Uterus (tissue), 4 donors: Measurements from ENCODE around the gene LDLRAD4. TPM values are rescaled to one million over a fixed set of nuclear protein-coding genes. Genes with fewer than 3 reads are reported as not detected.

Source experiments
- DNase-seq, 2 donors: peaks; one replicate each; pipeline ENCODE4 v3.0.0-alpha.2; 2019 to 2020
- H3K27ac ChIP-seq, 2 donors: fragments of 200-600 bp; sonication (generic); 1 replicate in 1 of 2; 2 replicates in 1 of 2; pipeline ENCODE4 v1.5.1; 2016 to 2018
- H3K27me3 ChIP-seq, 2 donors: fragments of 200-600 bp; sonication (generic); one replicate each; pipeline ENCODE4 v1.5.1; 2018 to 2019; ENCODE audit warnings: control low read depth in 1 of 2
- H3K36me3 ChIP-seq, 2 donors: fragments of 200-600 bp; sonication (generic); one replicate each; pipeline ENCODE4 v1.5.1; 2019; ENCODE audit warnings: control low read depth in 1 of 2
- H3K4me1 ChIP-seq, 2 donors: fragments of 200-600 bp; sonication (generic); one replicate each; pipeline ENCODE4 v1.5.1; 2018 to 2019; ENCODE audit warnings: control low read depth in 1 of 2
- H3K4me3 ChIP-seq, 2 donors: fragments of 200-600 bp; sonication (generic); 1 replicate in 1 of 2; 2 replicates in 1 of 2; pipeline ENCODE4 v1.5.1; 2018 to 2019; ENCODE audit warnings: mild to moderate bottlenecking in 1 of 2
- H3K9me3 ChIP-seq, 2 donors: fragments of 200-600 bp; sonication (generic); one replicate each; pipeline ENCODE4 v1.5.1; 2019; ENCODE audit warnings: control low read depth in 1 of 2
- CTCF ChIP-seq, 4 experiments: fragments of 200-600 bp in 2 of 4; fragments of 450-650 bp in 2 of 4; sonication (generic) in 2 of 4; IDR thresholded peaks; one replicate each; pipeline ENCODE4 v1.5.1; 2016 to 2019; ENCODE audit warnings: antibody characterized with exemption in 4 of 4, mild to moderate bottlenecking in 2 of 4, moderate library complexity in 1 of 4
- POLR2A ChIP-seq, 2 donors: fragments of 450-650 bp; IDR thresholded peaks; one replicate each; pipeline ENCODE4 v1.6.1; 2016; ENCODE audit warnings: antibody characterized with exemption in 2 of 2, mild to moderate bottlenecking in 1 of 2, moderate library complexity in 1 of 2
- intact Hi-C: fragments of 100-400 bp; cut with DNase I; formaldehyde crosslinking; loops from one replicate; pipeline ENCODE4 v1.15.1; 2023; ENCODE audit warnings: low total_unique reads
- total RNA-seq, 4 donors: library from RNA; depleted of rRNA in 3 of 4; stranded (reverse); fragments of >200 nt in 3 of 4; gene quantifications; one replicate each; pipeline versions ENCODE4 v1.1.0 to v1.2.4, GENCODE V29; 2014 to 2023
- donor health status: DM: yes; HTN: yes; CAD: no.

Gene LDLRAD4
- total RNA-seq, 4 donors from 2014 or later, result 23.8 to 82.2 (median 39.3) TPM

- no peaks in the 10 kb centered on the region for H3K27me3 ChIP-seq
- H3K4me1 ChIP-seq, result peaks cover 3 to 29% of the 10 kb centered on the region in 2 donors
- intact Hi-C loops, result no loop called here
- no peaks in the 10 kb centered on the region for H3K9me3 ChIP-seq
- DNase-seq, result no peak
- H3K4me3 ChIP-seq, result no peak overlapping the region
- no peaks in the 10 kb centered on the region for H3K36me3 ChIP-seq
- no peak overlapping the region for H3K27ac ChIP-seq
- TF ChIP-seq POLR2A (IDR thresholded peaks at IDR 0.05), result no peak
- TF ChIP-seq CTCF (IDR thresholded peaks at IDR 0.05), result no peak
These were observed 52.8 kb downstream of the LDLRAD4 start for GRCh38 chr18:13271302-13271911.

- Histone ChIP-seq H3K4me3 (no peak overlapping the region), H3K4me1 (peaks cover 3 to 24% of the 10 kb centered on the region in 2 donors)
These were observed 53.9 kb downstream of the LDLRAD4 start for GRCh38 chr18:13272416-13272815.

GRCh38 chr18:13273800-13274199, 55.2 kb downstream of the LDLRAD4 start:
- Histone ChIP-seq H3K27me3 (no peaks in the 10 kb centered on the region), H3K36me3 (no peaks in the 10 kb centered on the region), H3K4me3 (no peak overlapping the region), H3K27ac (no peak overlapping the region), H3K9me3 (no peaks in the 10 kb centered on the region), H3K4me1 (peaks cover 3 to 11% of the 10 kb centered on the region in 2 donors)
- intact Hi-C loops, result no loop called here
- no peak for DNase-seq
- TF ChIP-seq CTCF (IDR thresholded peaks at IDR 0.05) (no peak), POLR2A (IDR thresholded peaks at IDR 0.05) (no peak)

More at GRCh38 chr18:13272416-13272815, 53.9 kb downstream of the LDLRAD4 start:
- no peak for DNase-seq
- H3K9me3 ChIP-seq, result no peaks in the 10 kb centered on the region
- H3K36me3 ChIP-seq, result no peaks in the 10 kb centered on the region
- H3K27me3 ChIP-seq, result no peaks in the 10 kb centered on the region
- no peak overlapping the region for H3K27ac ChIP-seq
- TF ChIP-seq CTCF (IDR thresholded peaks at IDR 0.05) (no peak), POLR2A (IDR thresholded peaks at IDR 0.05) (no peak)
- intact Hi-C loops, result no loop called here

GRCh38 chr18:13275075-13275474, 56.5 kb downstream of the LDLRAD4 start:
- intact Hi-C loops, result no loop called here
- H3K4me1 ChIP-seq, result no peaks in the 10 kb centered on the region

More at GRCh38 chr18:13275075-13275474, 56.5 kb downstream of the LDLRAD4 start:
- Histone ChIP-seq H3K9me3 (no peaks in the 10 kb centered on the region), H3K4me3 (no peak overlapping the region), H3K27ac (no peak overlapping the region), H3K36me3 (no peaks in the 10 kb centered on the region), H3K27me3 (no peaks in the 10 kb centered on the region)
- TF ChIP-seq CTCF (IDR thresholded peaks at IDR 0.05), result no peak
- TF ChIP-seq POLR2A (IDR thresholded peaks at IDR 0.05), result no peak
- DNase-seq, result no peak
